Upper lobe of left lung (tissue), 6 donors: Measurements from ENCODE around the gene TNFAIP8. TPM values are rescaled to one million over a fixed set of nuclear protein-coding genes. Genes with fewer than 3 reads are reported as not detected.
A peak's percentile ranks its signal among the peaks of the same experiment; 100 is the strongest.

Experiments used
- ATAC-seq, 2 donors: fragments of 200-7000 bp; cut with Tn5 transposase; one replicate each; pipeline ENCODE4 v1.9.1; 2022; ENCODE audit warnings: mild to moderate bottlenecking in 2 of 2, moderate library complexity in 2 of 2; ENCODE audit not compliant: low FRiP score in 2 of 2
- DNase-seq, 2 donors: peaks; one replicate each; pipeline ENCODE4 v3.0.0-alpha.2; 2019 to 2020
- H3K27ac ChIP-seq, 4 donors: fragments of 200-600 bp; sonication (generic); one replicate each; pipeline ENCODE4 v1.5.1; 2016 to 2019
- H3K27me3 ChIP-seq, 4 donors: fragments of 200-600 bp; sonication (generic); one replicate each; pipeline ENCODE4 v1.5.1; 2017 to 2019
- H3K36me3 ChIP-seq, 4 donors: fragments of 200-600 bp; sonication (generic); one replicate each; pipeline ENCODE4 v1.5.1; 2016 to 2019
- H3K4me1 ChIP-seq, 4 donors: fragments of 200-600 bp; sonication (generic); one replicate each; pipeline ENCODE4 v1.5.1; 2018 to 2019
- H3K4me3 ChIP-seq, 4 donors: fragments of 200-600 bp; sonication (generic); one replicate each; pipeline ENCODE4 v1.5.1; 2017 to 2019; ENCODE audit warnings: mild to moderate bottlenecking in 2 of 4, moderate library complexity in 1 of 4
- H3K9me3 ChIP-seq, 4 donors: fragments of 200-600 bp; sonication (generic); one replicate each; pipeline ENCODE4 v1.5.1; 2018 to 2019
- EP300 ChIP-seq, 4 donors: sonication (generic); formaldehyde crosslinking; IDR thresholded peaks; one replicate each; pipeline ENCODE4 v1.5.1; 2017; ENCODE audit warnings: antibody characterized with exemption in 4 of 4, control low read depth in 2 of 4
- POLR2A ChIP-seq, 4 donors: fragments of 450-650 bp; IDR thresholded peaks; one replicate each; pipeline ENCODE4 v1.5.1; 2016 to 2017; ENCODE audit warnings: antibody characterized with exemption in 4 of 4, mild to moderate bottlenecking in 2 of 4
- POLR2AphosphoS5 ChIP-seq, 2 donors: sonication (generic); formaldehyde crosslinking; IDR thresholded peaks; one replicate each; pipeline ENCODE4 v1.5.1; 2017; ENCODE audit warnings: antibody characterized with exemption in 2 of 2
- WGBS, 2 donors: methylation state at CpG; one replicate each; pipeline ENCODE4 v1.1.5; 2017 to 2018; 5-methylcytosine and 5-hydroxymethylcytosine counted together
- total RNA-seq, 6 donors: library from RNA; depleted of rRNA in 4 of 6; stranded (reverse); fragments of >200 nt in 4 of 6; gene quantifications; one replicate each; pipeline versions ENCODE4 v1.1.0 to v1.2.1, GENCODE V29; 2016 to 2021
- TF ChIP-seq, protein P1 (sequence below), 6 experiments: fragments of 450-650 bp in 4 of 6; fragments of 200-600 bp in 2 of 6; sonication (generic) in 2 of 6; IDR thresholded peaks; one replicate each; pipeline ENCODE4 v1.5.1; 2016 to 2019; ENCODE audit warnings: antibody characterized with exemption in 6 of 6
- donor health status: DM: no; HTN: no; CAD: no; lungs with moderate emphysema.
- donor health status: DM: no; HTN: yes; CAD: no; lungs with severe emphysema.

Gene TNFAIP8
- total RNA-seq, 6 donors from 2014 or later = 14.7 to 33.2 (median 19.7) TPM

DNA sequence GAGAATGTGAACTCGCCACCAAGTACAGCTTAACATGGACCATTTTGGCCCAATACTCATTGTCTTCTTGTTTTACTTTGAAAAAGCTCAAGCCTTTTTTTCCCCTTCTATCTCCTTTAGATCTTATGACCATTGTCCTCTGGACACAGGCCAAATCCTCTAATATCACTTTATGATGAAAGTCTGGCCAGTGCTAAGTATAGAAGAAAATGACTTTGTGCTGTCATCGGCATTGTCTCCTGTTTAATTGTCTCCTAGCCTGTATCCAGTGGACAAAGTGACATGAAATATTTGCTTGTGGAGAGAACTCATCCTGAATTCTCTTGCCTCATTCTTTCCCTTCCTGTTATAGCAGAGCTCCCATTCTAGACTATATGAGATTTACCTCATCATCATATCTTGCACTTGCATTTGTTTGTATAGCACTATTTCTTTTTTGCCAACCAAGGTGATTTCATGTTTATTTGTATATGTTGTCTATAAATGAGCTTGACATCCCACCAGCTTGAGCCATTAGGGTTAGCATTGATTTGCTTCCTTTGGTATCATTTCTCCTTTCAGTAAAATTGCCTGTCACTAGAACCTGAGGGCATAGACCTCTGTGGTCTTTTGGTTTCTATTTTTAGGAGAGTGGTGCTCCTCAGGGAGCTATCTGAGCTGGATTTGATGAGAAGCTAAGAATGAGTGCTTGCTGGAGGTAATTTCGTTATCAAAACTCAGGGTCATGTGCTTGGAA, 18.8 kb upstream of the TNFAIP8 start:
- DNase-seq (no peak), ATAC-seq (no peak)
- Histone ChIP-seq H3K27me3 (no peaks in the 10 kb centered on the region), H3K9me3 (no peaks in the 10 kb centered on the region), H3K27ac (peak overlapping the region in 2 of 4 donors; percentile 18 to 37), H3K4me3 (no peak overlapping the region), H3K4me1 (peaks cover 13 to 20% (median 19%) of the 10 kb centered on the region in 4 donors), H3K36me3 (no peaks in the 10 kb centered on the region)
- TF ChIP-seq POLR2AphosphoS5 (IDR thresholded peaks at IDR 0.05) = no peak
- TF ChIP-seq POLR2A (IDR thresholded peaks at IDR 0.05) = no peak
- TF ChIP-seq, protein P1, sequence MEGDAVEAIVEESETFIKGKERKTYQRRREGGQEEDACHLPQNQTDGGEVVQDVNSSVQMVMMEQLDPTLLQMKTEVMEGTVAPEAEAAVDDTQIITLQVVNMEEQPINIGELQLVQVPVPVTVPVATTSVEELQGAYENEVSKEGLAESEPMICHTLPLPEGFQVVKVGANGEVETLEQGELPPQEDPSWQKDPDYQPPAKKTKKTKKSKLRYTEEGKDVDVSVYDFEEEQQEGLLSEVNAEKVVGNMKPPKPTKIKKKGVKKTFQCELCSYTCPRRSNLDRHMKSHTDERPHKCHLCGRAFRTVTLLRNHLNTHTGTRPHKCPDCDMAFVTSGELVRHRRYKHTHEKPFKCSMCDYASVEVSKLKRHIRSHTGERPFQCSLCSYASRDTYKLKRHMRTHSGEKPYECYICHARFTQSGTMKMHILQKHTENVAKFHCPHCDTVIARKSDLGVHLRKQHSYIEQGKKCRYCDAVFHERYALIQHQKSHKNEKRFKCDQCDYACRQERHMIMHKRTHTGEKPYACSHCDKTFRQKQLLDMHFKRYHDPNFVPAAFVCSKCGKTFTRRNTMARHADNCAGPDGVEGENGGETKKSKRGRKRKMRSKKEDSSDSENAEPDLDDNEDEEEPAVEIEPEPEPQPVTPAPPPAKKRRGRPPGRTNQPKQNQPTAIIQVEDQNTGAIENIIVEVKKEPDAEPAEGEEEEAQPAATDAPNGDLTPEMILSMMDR (IDR thresholded peaks at IDR 0.05) = no peak
- TF ChIP-seq EP300 (IDR thresholded peaks at IDR 0.05) = no peak
- 68 to 70% methylated on average over 3 of the region's 3 CpGs for WGBS, 2 donors

DNA sequence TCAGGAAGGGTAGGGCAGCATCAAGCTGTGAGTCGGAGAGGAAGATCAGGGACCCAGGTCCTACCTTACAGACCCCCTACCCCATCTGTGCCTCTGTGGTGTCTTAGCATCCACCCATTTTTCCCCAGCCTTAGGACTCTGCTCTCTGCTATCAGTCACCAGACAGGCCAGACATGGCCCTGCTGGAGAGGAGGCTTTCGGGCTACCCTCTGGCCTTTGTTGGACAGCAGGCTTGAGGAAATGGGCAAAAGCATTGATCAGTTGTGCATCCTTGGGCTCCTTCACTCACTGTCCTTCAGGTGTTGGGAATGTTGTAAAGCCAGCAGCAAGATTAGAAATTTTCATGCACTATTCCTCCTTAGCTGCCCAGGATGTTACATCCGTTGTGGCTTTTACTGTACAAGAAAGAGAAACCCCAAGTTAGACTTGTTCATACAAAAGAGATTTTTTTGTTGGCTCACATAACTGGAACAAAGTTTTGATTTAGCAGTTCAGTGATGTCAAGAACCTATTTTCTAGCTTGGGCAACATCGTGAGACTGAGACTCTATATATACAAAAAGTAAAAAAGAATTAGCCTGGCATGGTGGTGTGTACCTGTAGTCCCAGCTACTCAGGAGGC, 17.4 kb upstream of the TNFAIP8 start:
- 69 to 77% methylated on average over 4 of the region's 4 CpGs for WGBS, 2 donors
- DNase-seq = no peak
- ATAC-seq = no peak
- H3K9me3 ChIP-seq = no peaks in the 10 kb centered on the region
- peaks cover 24 to 33% (median 29%) of the 10 kb centered on the region in 4 donors for H3K4me1 ChIP-seq
- TF ChIP-seq POLR2A (IDR thresholded peaks at IDR 0.05) (no peak), POLR2AphosphoS5 (IDR thresholded peaks at IDR 0.05) (no peak), EP300 (IDR thresholded peaks at IDR 0.05) (no peak)
- TF ChIP-seq, protein P1 (IDR thresholded peaks at IDR 0.05) = no peak
- H3K4me3 ChIP-seq = no peak overlapping the region
- no peaks in the 10 kb centered on the region for H3K27me3 ChIP-seq
- H3K27ac ChIP-seq = peak overlapping the region in 1 of 4 donors; percentile 5
- no peaks in the 10 kb centered on the region for H3K36me3 ChIP-seq

DNA sequence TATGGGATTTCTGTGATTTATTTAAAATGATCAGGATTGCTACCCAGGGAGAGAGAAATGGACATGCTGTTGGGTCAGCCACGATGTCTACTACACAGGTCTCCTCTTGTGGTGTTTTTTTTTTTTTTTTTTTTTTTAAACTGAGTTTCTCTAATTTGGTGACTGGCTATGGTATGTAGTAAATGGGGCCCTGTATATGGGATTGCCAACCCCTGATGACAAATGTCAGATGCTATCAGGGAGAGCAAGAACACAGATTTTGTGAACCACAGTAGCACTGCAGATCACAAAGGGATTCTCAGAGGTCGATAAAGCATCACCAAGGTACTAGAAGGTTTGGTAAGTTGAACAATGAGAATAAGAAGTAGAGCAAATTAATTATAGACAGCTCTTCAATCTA, 16.5 kb upstream of the TNFAIP8 start:
- 91 to 96% methylated on average over 2 of the region's 2 CpGs for WGBS, 2 donors
- no peaks in the 10 kb centered on the region for H3K27me3 ChIP-seq
- no peak overlapping the region for H3K4me3 ChIP-seq
- H3K27ac ChIP-seq = no peak overlapping the region
- ATAC-seq (no peak), DNase-seq (no peak)
- no peaks in the 10 kb centered on the region for H3K36me3 ChIP-seq
- TF ChIP-seq EP300 (IDR thresholded peaks at IDR 0.05) = no peak
- TF ChIP-seq POLR2A (IDR thresholded peaks at IDR 0.05) = no peak
- TF ChIP-seq, protein P1 (IDR thresholded peaks at IDR 0.05) = no peak
- TF ChIP-seq POLR2AphosphoS5 (IDR thresholded peaks at IDR 0.05) = no peak
- no peaks in the 10 kb centered on the region for H3K9me3 ChIP-seq
- H3K4me1 ChIP-seq = peaks cover 22 to 41% (median 33%) of the 10 kb centered on the region in 4 donors

GRCh38 chr5:119339965-119340364, 15.9 kb upstream of the TNFAIP8 start:
- Histone ChIP-seq H3K27ac (peak overlapping the region in 2 of 4 donors; percentile 60 to 73), H3K27me3 (no peaks in the 10 kb centered on the region), H3K4me1 (peaks cover 22 to 42% (median 34%) of the 10 kb centered on the region in 4 donors), H3K36me3 (no peaks in the 10 kb centered on the region), H3K4me3 (no peak overlapping the region), H3K9me3 (no peaks in the 10 kb centered on the region)
- 81 to 82% methylated on average over 3 to 4 of the region's 4 CpGs for WGBS, 2 donors
- TF ChIP-seq POLR2AphosphoS5 (IDR thresholded peaks at IDR 0.05) = no peak
- no peak for TF ChIP-seq EP300 (IDR thresholded peaks at IDR 0.05)
- TF ChIP-seq POLR2A (IDR thresholded peaks at IDR 0.05) = no peak
- TF ChIP-seq, protein P1 (IDR thresholded peaks at IDR 0.05) = no peak
- ATAC-seq (no peak), DNase-seq (no peak)
